Nasal cavity respiratory epithelium epithelial cell of viscerocranial mucosa (primary cell): ENCODE data around the gene SLC30A3. TPM values are rescaled to one million over a fixed set of nuclear protein-coding genes. Genes with fewer than 3 reads are reported as not detected.

Experiments
- total RNA-seq: library from RNA; depleted of rRNA; stranded (reverse); fragments of >200 nt; gene quantifications from 2 replicates; pipeline ENCODE4 v1.2.3, GENCODE V29; 2014

Gene SLC30A3
- not detected in 2 replicates for total RNA-seq

GRCh38 chr2:27262379-27263286 lies at the start of gene SLC30A3:
SLC30A3 (minus strand) TSS chr2:27263047; CDS start chr2:27262906, 141 bp downstream.

GRCh38 chr2:27308359-27308881 lies 45.6 kb upstream of the SLC30A3 start, which contains the start of gene UCN:
UCN (minus strand) TSS chr2:27308445; CDS start chr2:27307895, 550 bp downstream.

GRCh38 chr2:27281855-27282559 lies 19.2 kb upstream of the SLC30A3 start, which contains the start of gene TRIM54:
TRIM54 (plus strand) TSS chr2:27282429; CDS start chr2:27282732, 303 bp downstream.

GRCh38 chr2:27275211-27276150 lies 12.6 kb upstream of the SLC30A3 start, which contains the start of gene DNAJC5G:
DNAJC5G (plus strand) TSS chr2:27275433; CDS start chr2:27276729, 1,296 bp downstream.

GRCh38 chr2:27217173-27218121 lies 45.4 kb downstream of the SLC30A3 start, which contains the start of gene CAD:
CAD (plus strand) TSS chr2:27217369; CDS start chr2:27217552, 183 bp downstream.

GRCh38 chr2:27211943-27212625 lies 50.8 kb downstream of the SLC30A3 start, which contains the start of the genes ATRAID and SLC5A6:
ATRAID (plus strand) TSS chr2:27212041; CDS start chr2:27212369, 328 bp downstream.
SLC5A6 (minus strand) TSS chr2:27212268; CDS start chr2:27207650, 4,618 bp downstream.

Other genes starting within 250 kb of the SLC30A3 start
- gene TMEM214, start 230.1 kb downstream of the SLC30A3 start, total RNA-seq = 18.5 and 19.6 TPM in 2 replicates
- gene AGBL5, start 211.4 kb downstream of the SLC30A3 start, total RNA-seq = 10.6 and 20.4 TPM in 2 replicates
- gene OST4, start 191.4 kb downstream of the SLC30A3 start, total RNA-seq = 254 and 377 TPM in 2 replicates
- gene EMILIN1, start 184.4 kb downstream of the SLC30A3 start, total RNA-seq = 0.34 and 0.36 TPM in 2 replicates
- gene KHK, start 176.3 kb downstream of the SLC30A3 start, total RNA-seq = 0.34 and 0.78 TPM in 2 replicates
- 1.0 and 1.8 TPM in 2 replicates for gene CGREF1, start 143.9 kb downstream of the SLC30A3 start, total RNA-seq
- gene ABHD1, start 139.2 kb downstream of the SLC30A3 start, total RNA-seq = not detected in 2 replicates
- 39.4 and 82.7 TPM in 2 replicates for gene PREB, start 128.4 kb downstream of the SLC30A3 start, total RNA-seq
- not detected in 2 replicates for gene PRR30, start 123.6 kb downstream of the SLC30A3 start, total RNA-seq
- gene TCF23, start 114.0 kb downstream of the SLC30A3 start, total RNA-seq = under 0.01 TPM in 1 of 2 replicates, not detected in the other
- gene ATRAID, start 51.0 kb downstream of the SLC30A3 start, total RNA-seq = 122 and 193 TPM in 2 replicates
- gene SLC5A6, start 50.8 kb downstream of the SLC30A3 start, total RNA-seq = 22.9 and 34.7 TPM in 2 replicates
- 34.9 and 61.9 TPM in 2 replicates for gene CAD, start 45.7 kb downstream of the SLC30A3 start, total RNA-seq
- not detected in 2 replicates for gene DNAJC5G, start 12.4 kb upstream of the SLC30A3 start, total RNA-seq
- gene TRIM54, start 19.4 kb upstream of the SLC30A3 start, total RNA-seq = not detected in 2 replicates
- 1.0 and 1.1 TPM in 2 replicates for gene UCN, start 45.4 kb upstream of the SLC30A3 start, total RNA-seq
- 43.7 and 44.1 TPM in 2 replicates for gene MPV17, start 60.0 kb upstream of the SLC30A3 start, total RNA-seq
- gene GTF3C2, start 93.7 kb upstream of the SLC30A3 start, total RNA-seq = 26.0 and 33.6 TPM in 2 replicates
- gene EIF2B4, start 107.3 kb upstream of the SLC30A3 start, total RNA-seq = 28.6 and 32.8 TPM in 2 replicates
- 79.7 and 108 TPM in 2 replicates for gene SNX17, start 107.6 kb upstream of the SLC30A3 start, total RNA-seq
- 11.9 and 12.6 TPM in 2 replicates for gene ZNF513, start 117.7 kb upstream of the SLC30A3 start, total RNA-seq
- 115 and 118 TPM in 2 replicates for gene PPM1G, start 146.5 kb upstream of the SLC30A3 start, total RNA-seq
- 103 and 125 TPM in 2 replicates for gene NRBP1, start 165.6 kb upstream of the SLC30A3 start, total RNA-seq
- 13.3 and 13.9 TPM in 2 replicates for gene KRTCAP3, start 179.3 kb upstream of the SLC30A3 start, total RNA-seq
- 5.1 and 11.4 TPM in 2 replicates for gene IFT172, start 226.7 kb upstream of the SLC30A3 start, total RNA-seq
- 2.8 and 6.8 TPM in 2 replicates for gene FNDC4, start 232.2 kb upstream of the SLC30A3 start, total RNA-seq
- gene GCKR, start 233.8 kb upstream of the SLC30A3 start, total RNA-seq = under 0.01 TPM in 1 of 2 replicates, not detected in the other